BLaER1 (cell line): Measurements from ENCODE around the gene KRTAP12-3.

Experiments
- H3K27ac ChIP-seq: shearing (Covaris generic); formaldehyde crosslinking; 2 replicates; pipeline ENCODE4 v1.8.1; 2022
- H3K27me3 ChIP-seq: shearing (Covaris generic); formaldehyde crosslinking; 2 replicates; pipeline ENCODE4 v1.8.1; 2022
- H3K36me3 ChIP-seq: shearing (Covaris generic); formaldehyde crosslinking; 2 replicates; pipeline ENCODE4 v1.8.1; 2022
- H3K4me1 ChIP-seq: shearing (Covaris generic); formaldehyde crosslinking; 2 replicates; pipeline ENCODE4 v1.8.1; 2022
- H3K4me2 ChIP-seq: shearing (Covaris generic); formaldehyde crosslinking; 2 replicates; pipeline ENCODE4 v1.8.1; 2022
- H3K4me3 ChIP-seq: shearing (Covaris generic); formaldehyde crosslinking; 2 replicates; pipeline ENCODE4 v1.8.1; 2022
- H3K9ac ChIP-seq: shearing (Covaris generic); formaldehyde crosslinking; 2 replicates; pipeline ENCODE4 v1.8.1; 2022
- H3K9me3 ChIP-seq: shearing (Covaris generic); formaldehyde crosslinking; 2 replicates; pipeline ENCODE4 v1.8.1; 2022
- H4K20me1 ChIP-seq: shearing (Covaris generic); formaldehyde crosslinking; 2 replicates; pipeline ENCODE4 v1.8.1; 2022
- Cebpa-rat ChIP-seq: shearing (Covaris generic); IDR thresholded peaks from 2 replicates; pipeline ENCODE4 v1.8.1; 2022

KRTAP12-3 gene

GRCh38 chr21:44702111-44702972, 44.6 kb downstream of the KRTAP12-3 start:
- Histone ChIP-seq H3K4me3 (no peak overlapping the region), H3K9ac (no peak overlapping the region), H3K4me1 (peaks cover 14% of the 10 kb centered on the region), H3K27ac (no peak overlapping the region), H3K4me2 (no peak overlapping the region), H3K9me3 (peaks cover 28% of the 10 kb centered on the region), H3K27me3 (peaks cover 88% of the 10 kb centered on the region), H3K36me3 (no peaks in the 10 kb centered on the region), H4K20me1 (no peaks in the 10 kb centered on the region)
- no peak for TF ChIP-seq Cebpa-rat

GRCh38 chr21:44702973-44703730, 45.4 kb downstream of the KRTAP12-3 start:
- Histone ChIP-seq H3K27me3 (peaks cover 88% of the 10 kb centered on the region), H4K20me1 (peaks cover under 1% of the 10 kb centered on the region; the same call in 1 of the 2 replicates), H3K9ac (no peak overlapping the region), H3K9me3 (peaks cover 32% of the 10 kb centered on the region), H3K4me3 (no peak overlapping the region), H3K4me2 (no peak overlapping the region), H3K4me1 (peaks cover 14% of the 10 kb centered on the region), H3K36me3 (no peaks in the 10 kb centered on the region), H3K27ac (no peak overlapping the region)
- no peak for TF ChIP-seq Cebpa-rat

- no peak overlapping the region for H3K27ac ChIP-seq
- peaks cover 88% of the 10 kb centered on the region for H3K27me3 ChIP-seq
Measured at GRCh38 chr21:44703731-44704635, 46.3 kb downstream of the KRTAP12-3 start.

GRCh38 chr21:44704636-44705001, 46.9 kb downstream of the KRTAP12-3 start:
- H4K20me1 ChIP-seq: peaks cover 14% of the 10 kb centered on the region; the same call in 1 of the 2 replicates
- H3K36me3 ChIP-seq: no peaks in the 10 kb centered on the region
- no peak overlapping the region for H3K27ac ChIP-seq
- peaks cover 20% of the 10 kb centered on the region for H3K4me1 ChIP-seq
- no peak overlapping the region for H3K4me3 ChIP-seq
- peaks cover 32% of the 10 kb centered on the region for H3K9me3 ChIP-seq
- H3K27me3 ChIP-seq: peaks cover 88% of the 10 kb centered on the region
- H3K9ac ChIP-seq: no peak overlapping the region
- H3K4me2 ChIP-seq: no peak overlapping the region
- TF ChIP-seq Cebpa-rat: no peak

More at GRCh38 chr21:44703731-44704635, 46.3 kb downstream of the KRTAP12-3 start:
- no peak overlapping the region for H3K9ac ChIP-seq
- peaks cover 8% of the 10 kb centered on the region; the same call in 1 of the 2 replicates for H4K20me1 ChIP-seq
- H3K9me3 ChIP-seq: peaks cover 32% of the 10 kb centered on the region
- H3K36me3 ChIP-seq: no peaks in the 10 kb centered on the region
- no peak overlapping the region for H3K4me3 ChIP-seq
- H3K4me2 ChIP-seq: no peak overlapping the region
- H3K4me1 ChIP-seq: peaks cover 14% of the 10 kb centered on the region
- no peak for TF ChIP-seq Cebpa-rat

- Histone ChIP-seq H3K27ac (no peak overlapping the region), H3K4me1 (peaks cover 12% of the 10 kb centered on the region)
- TF ChIP-seq Cebpa-rat: no peak
Measured at GRCh38 chr21:44706026-44706705, 48.4 kb downstream of the KRTAP12-3 start.

GRCh38 chr21:44706706-44707581, 49.2 kb downstream of the KRTAP12-3 start:
- Histone ChIP-seq H3K27ac (no peak overlapping the region), H3K9ac (no peak overlapping the region), H3K36me3 (no peaks in the 10 kb centered on the region), H3K9me3 (peaks cover 32% of the 10 kb centered on the region), H3K27me3 (peaks cover 95% of the 10 kb centered on the region), H3K4me2 (no peak overlapping the region), H3K4me1 (peaks cover 11% of the 10 kb centered on the region), H3K4me3 (no peak overlapping the region), H4K20me1 (peaks cover 31% of the 10 kb centered on the region)
- TF ChIP-seq Cebpa-rat: no peak

More at GRCh38 chr21:44706026-44706705, 48.4 kb downstream of the KRTAP12-3 start:
- peaks cover 95% of the 10 kb centered on the region for H3K27me3 ChIP-seq
- H3K4me2 ChIP-seq: no peak overlapping the region
- peaks cover 32% of the 10 kb centered on the region for H3K9me3 ChIP-seq
- peaks cover 25% of the 10 kb centered on the region for H4K20me1 ChIP-seq
- H3K36me3 ChIP-seq: no peaks in the 10 kb centered on the region
- H3K4me3 ChIP-seq: no peak overlapping the region
- H3K9ac ChIP-seq: no peak overlapping the region
